ENCODE results near the gene EML5. TPM values are rescaled to one million over a fixed set of nuclear protein-coding genes. Genes with fewer than 3 reads are reported as not detected.

Gene EML5
- total RNA-seq, 2 donors from 2014 or later = 0.41 to 0.71 TPM

DNA sequence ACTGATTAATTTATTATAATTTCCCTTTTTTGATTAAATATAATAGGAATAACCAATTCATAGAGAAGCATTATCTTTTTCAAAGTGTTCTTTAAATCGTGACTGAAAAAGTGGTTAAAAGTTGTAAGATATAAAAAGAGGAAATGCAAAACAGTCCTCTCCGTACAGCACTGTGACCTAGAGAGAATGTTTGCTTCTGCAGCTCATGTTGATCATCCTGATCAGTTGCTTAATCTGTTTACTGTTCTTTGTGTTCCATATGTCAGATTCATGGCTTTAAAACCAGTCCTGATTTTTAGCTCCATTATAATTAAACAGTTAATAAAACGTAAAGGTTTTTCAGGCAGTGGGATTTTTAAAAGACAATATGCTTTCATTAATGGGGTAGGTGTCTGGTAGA, 36.4 kb upstream of the EML5 start:
- Histone ChIP-seq H3K9me3 (no peaks in the 10 kb centered on the region), H3K4me3 (no peak overlapping the region), H3K4me1 (ENCODE audit: control insufficient read depth in 1 of 2, low read depth in 2 of 2) (peaks cover 12 to 49% of the 10 kb centered on the region in 2 donors), H3K36me3 (no peaks in the 10 kb centered on the region), H3K27ac (no peak overlapping the region), H3K27me3 (replicated peaks; ENCODE audit: insufficient read depth) (no peaks in the 10 kb centered on the region)
- TF ChIP-seq, protein P1, sequence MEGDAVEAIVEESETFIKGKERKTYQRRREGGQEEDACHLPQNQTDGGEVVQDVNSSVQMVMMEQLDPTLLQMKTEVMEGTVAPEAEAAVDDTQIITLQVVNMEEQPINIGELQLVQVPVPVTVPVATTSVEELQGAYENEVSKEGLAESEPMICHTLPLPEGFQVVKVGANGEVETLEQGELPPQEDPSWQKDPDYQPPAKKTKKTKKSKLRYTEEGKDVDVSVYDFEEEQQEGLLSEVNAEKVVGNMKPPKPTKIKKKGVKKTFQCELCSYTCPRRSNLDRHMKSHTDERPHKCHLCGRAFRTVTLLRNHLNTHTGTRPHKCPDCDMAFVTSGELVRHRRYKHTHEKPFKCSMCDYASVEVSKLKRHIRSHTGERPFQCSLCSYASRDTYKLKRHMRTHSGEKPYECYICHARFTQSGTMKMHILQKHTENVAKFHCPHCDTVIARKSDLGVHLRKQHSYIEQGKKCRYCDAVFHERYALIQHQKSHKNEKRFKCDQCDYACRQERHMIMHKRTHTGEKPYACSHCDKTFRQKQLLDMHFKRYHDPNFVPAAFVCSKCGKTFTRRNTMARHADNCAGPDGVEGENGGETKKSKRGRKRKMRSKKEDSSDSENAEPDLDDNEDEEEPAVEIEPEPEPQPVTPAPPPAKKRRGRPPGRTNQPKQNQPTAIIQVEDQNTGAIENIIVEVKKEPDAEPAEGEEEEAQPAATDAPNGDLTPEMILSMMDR (IDR thresholded peaks at IDR 0.05) = no peak
- ATAC-seq (ENCODE audit: insufficient number of reproducible peaks, low FRiP score, low read depth) (no peak), DNase-seq (ENCODE audit: low spot score) (no peak)

DNA sequence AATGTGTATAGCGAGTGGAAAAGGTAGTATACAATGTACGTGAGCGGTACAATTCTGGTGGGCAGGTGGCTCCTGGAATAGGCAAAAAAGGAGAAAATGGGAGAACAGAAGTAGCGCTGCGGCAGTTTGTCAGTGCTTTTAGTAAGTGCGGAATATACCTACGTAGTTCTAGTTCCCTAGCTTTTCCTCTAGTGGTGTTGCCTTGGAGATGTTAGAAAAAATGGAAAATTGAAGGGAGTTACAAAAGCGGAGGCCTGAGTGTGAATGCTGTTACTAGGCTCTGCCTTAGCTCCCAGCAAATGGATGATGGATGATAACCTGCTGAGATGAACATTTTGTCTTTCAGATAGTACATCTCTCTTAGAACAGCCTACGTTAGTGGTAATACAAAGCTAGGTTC, 32.8 kb upstream of the EML5 start:
- peaks cover 4 to 18% of the 10 kb centered on the region in 2 donors for H3K4me1 ChIP-seq (ENCODE audit: control insufficient read depth in 1 of 2, low read depth in 2 of 2)
- H3K36me3 ChIP-seq = no peaks in the 10 kb centered on the region
- peak overlapping the region; percentile 83 for H3K4me3 ChIP-seq
- no peaks in the 10 kb centered on the region for H3K27me3 ChIP-seq (replicated peaks; ENCODE audit: insufficient read depth)
- DNase-seq (ENCODE audit: low spot score) (no peak), ATAC-seq (ENCODE audit: insufficient number of reproducible peaks, low FRiP score, low read depth) (no peak)
- TF ChIP-seq, protein P1 (IDR thresholded peaks at IDR 0.05) = no peak
- H3K9me3 ChIP-seq = no peaks in the 10 kb centered on the region
- H3K27ac ChIP-seq = peak overlapping the region in 1 of 2 donors; percentile 59

DNA sequence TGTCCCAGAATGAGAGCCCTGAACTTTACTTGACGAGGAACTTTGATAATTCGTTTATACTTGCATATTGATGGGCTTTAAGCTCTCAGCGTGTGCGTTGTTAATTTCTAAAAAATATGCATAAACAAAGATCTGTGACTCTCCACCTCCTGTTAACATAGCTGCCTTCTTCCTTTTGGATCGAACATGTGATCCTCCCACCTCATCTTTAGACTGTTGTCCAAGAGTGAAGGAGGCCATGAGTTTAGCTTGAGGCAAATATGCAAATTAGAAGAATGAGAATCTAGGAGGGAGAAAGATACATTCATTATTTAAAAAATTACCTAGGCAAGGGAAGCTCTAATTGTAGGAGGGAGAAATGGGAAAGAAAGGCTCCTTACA, 32.3 kb upstream of the EML5 start:
- Histone ChIP-seq H3K27me3 (replicated peaks; ENCODE audit: insufficient read depth) (no peaks in the 10 kb centered on the region), H3K9me3 (no peaks in the 10 kb centered on the region), H3K4me3 (peak overlapping the region; percentile 83), H3K27ac (peak overlapping the region; percentile 59 to 84), H3K4me1 (ENCODE audit: control insufficient read depth in 1 of 2, low read depth in 2 of 2) (peaks cover 4 to 18% of the 10 kb centered on the region in 2 donors), H3K36me3 (no peaks in the 10 kb centered on the region)
- ATAC-seq (ENCODE audit: insufficient number of reproducible peaks, low FRiP score, low read depth) = no peak
- DNase-seq (ENCODE audit: low spot score) = no peak
- TF ChIP-seq, protein P1 (IDR thresholded peaks at IDR 0.05) = no peak

DNA sequence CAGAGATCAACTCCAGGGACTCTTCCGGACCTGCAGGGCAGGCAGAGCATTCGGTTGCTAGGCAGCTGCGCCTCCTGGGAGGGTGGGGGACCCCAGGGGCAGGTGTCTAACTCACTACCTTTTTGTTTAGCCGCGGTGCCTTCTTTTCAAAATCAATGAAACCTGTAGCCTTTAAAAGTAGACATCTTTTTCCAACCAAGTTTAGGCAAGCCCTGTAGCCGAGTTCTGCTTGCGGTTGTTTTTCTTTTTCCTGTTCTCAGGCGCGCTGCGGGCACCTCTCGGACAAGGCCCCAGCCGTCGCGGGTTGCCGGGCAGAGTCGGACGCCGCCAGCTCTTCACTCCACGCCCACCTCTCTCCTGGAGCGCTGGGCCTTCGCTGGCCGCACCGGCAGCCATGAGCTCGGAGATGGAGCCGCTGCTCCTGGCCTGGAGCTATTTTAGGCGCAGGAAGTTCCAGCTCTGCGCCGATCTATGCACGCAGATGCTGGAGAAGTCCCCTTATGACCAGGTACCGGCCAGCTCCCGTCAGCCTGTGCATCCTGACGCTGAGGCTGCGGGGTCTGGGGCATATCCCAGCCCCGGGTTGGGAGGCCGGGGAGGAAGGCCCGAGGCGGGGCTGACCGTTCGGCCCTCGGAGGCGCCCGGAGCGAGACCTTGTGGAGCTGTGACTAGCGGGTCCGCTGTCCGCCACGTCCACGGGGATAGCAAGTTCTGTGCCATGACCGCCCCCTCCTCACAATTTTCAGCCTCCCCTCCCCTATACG, 31.7 kb upstream of the EML5 start, which contains the start of gene TTC8:
TTC8 (plus strand) TSS at position 338 of the 764 bp plus-strand sequence; CDS start at position 395, 57 bp downstream.
- H3K36me3 ChIP-seq = no peaks in the 10 kb centered on the region
- H3K27ac ChIP-seq = peak within 1 kb of the TSS; percentile 59 to 84
- ATAC-seq (ENCODE audit: insufficient number of reproducible peaks, low FRiP score, low read depth) (peak; percentile 95), DNase-seq (ENCODE audit: low spot score) (peak; percentile 51)
- TF ChIP-seq, protein P1 (IDR thresholded peaks at IDR 0.05) = no peak
- H3K4me3 ChIP-seq = peak within 1 kb of the TSS; percentile 83
- no peaks in the 10 kb centered on the region for H3K9me3 ChIP-seq
- H3K27me3 ChIP-seq (replicated peaks; ENCODE audit: insufficient read depth) = no peaks in the 10 kb centered on the region
- peaks cover 4 to 18% of the 10 kb centered on the region in 2 donors for H3K4me1 ChIP-seq (ENCODE audit: control insufficient read depth in 1 of 2, low read depth in 2 of 2)

DNA sequence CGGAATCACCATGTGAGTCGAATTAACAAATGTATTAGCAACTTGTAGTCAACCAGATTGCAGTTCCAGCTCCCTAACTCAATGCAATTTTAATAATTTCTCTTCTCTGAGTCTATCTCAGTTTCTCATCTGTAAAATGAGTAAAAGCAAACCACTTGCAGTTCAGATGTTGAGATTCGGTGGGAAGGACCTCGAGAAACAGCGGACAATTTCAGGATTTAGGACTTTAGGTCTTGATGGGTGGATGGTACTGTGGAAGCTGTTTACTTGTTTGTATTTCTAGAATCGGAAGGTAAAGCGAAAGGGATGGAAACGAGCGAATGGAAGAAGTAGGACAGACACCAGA, 31.2 kb upstream of the EML5 start:
- no peaks in the 10 kb centered on the region for H3K9me3 ChIP-seq
- TF ChIP-seq, protein P1 (IDR thresholded peaks at IDR 0.05) = no peak
- peak overlapping the region; percentile 83 for H3K4me3 ChIP-seq
- H3K4me1 ChIP-seq (ENCODE audit: control insufficient read depth in 1 of 2, low read depth in 2 of 2) = peaks cover 4 to 18% of the 10 kb centered on the region in 2 donors
- no peaks in the 10 kb centered on the region for H3K27me3 ChIP-seq (replicated peaks; ENCODE audit: insufficient read depth)
- ATAC-seq (ENCODE audit: insufficient number of reproducible peaks, low FRiP score, low read depth) (no peak), DNase-seq (ENCODE audit: low spot score) (no peak)
- H3K36me3 ChIP-seq = no peaks in the 10 kb centered on the region
- H3K27ac ChIP-seq = peak overlapping the region; percentile 59 to 84

Measured in thoracic aorta (tissue), 2 donors.